Hepatocyte (in vitro differentiated cells): Measurements from ENCODE around the gene HILPDA. TPM values are rescaled to one million over a fixed set of nuclear protein-coding genes. Genes with fewer than 3 reads are reported as not detected.

Source experiments
- DNase-seq: peaks from one replicate; pipeline ENCODE4 v3.0.0-alpha.2; 2016; ENCODE audit warnings: low spot score
- H2AFZ ChIP-seq: fragments of 200-600 bp; sonication (generic); 2 replicates; pipeline ENCODE4 v1.6.0; 2016; ENCODE audit warnings: antibody characterized with exemption, mild to moderate bottlenecking
- H3K27ac ChIP-seq: fragments of 200-600 bp; sonication (generic); 2 replicates; pipeline ENCODE4 v1.5.1; 2016; ENCODE audit warnings: mild to moderate bottlenecking
- H3K27me3 ChIP-seq: fragments of 200-600 bp; sonication (generic); 2 replicates; pipeline ENCODE4 v1.6.1; 2016
- H3K36me3 ChIP-seq: fragments of 200-600 bp; sonication (generic); replicated peaks from 2 replicates; pipeline ENCODE4 v1.5.1; 2016; ENCODE audit warnings: low read depth; ENCODE audit not compliant: insufficient read depth
- H3K4me1 ChIP-seq: fragments of 200-600 bp; sonication (generic); 2 replicates; pipeline ENCODE4 v1.5.1; 2016; ENCODE audit warnings: mild to moderate bottlenecking, moderate library complexity; ENCODE audit not compliant: insufficient read depth
- H3K4me2 ChIP-seq: fragments of 200-600 bp; sonication (generic); 2 replicates; pipeline ENCODE4 v1.6.0; 2016
- H3K4me3 ChIP-seq: fragments of 200-600 bp; sonication (generic); 2 replicates; pipeline ENCODE4 v1.5.1; 2016; ENCODE audit warnings: mild to moderate bottlenecking
- H3K79me2 ChIP-seq: fragments of 200-600 bp; sonication (generic); 2 replicates; pipeline ENCODE4 v1.6.0; 2017; ENCODE audit warnings: mild to moderate bottlenecking
- H3K9me2 ChIP-seq: fragments of 200-600 bp; sonication (generic); replicated peaks from 2 replicates; pipeline ENCODE4 v1.6.0; 2017; ENCODE audit warnings: mild to moderate bottlenecking; ENCODE audit not compliant: insufficient read depth
- H3K9me3 ChIP-seq: fragments of 200-600 bp; sonication (generic); 2 replicates; pipeline ENCODE4 v1.5.1; 2016; ENCODE audit warnings: low read depth, mild to moderate bottlenecking
- H4K20me1 ChIP-seq: fragments of 200-600 bp; sonication (generic); 2 replicates; pipeline ENCODE4 v1.6.0; 2016; ENCODE audit warnings: mild to moderate bottlenecking; ENCODE audit not compliant: insufficient read depth, poor library complexity, severe bottlenecking
- CTCF ChIP-seq: fragments of 200-600 bp; sonication (generic); IDR thresholded peaks from 2 replicates; pipeline ENCODE4 v1.5.1; 2016; ENCODE audit warnings: antibody characterized with exemption, mild to moderate bottlenecking; ENCODE audit not compliant: poor library complexity
- EZH2 ChIP-seq: fragments of 200-600 bp; sonication (generic); IDR thresholded peaks from 2 replicates; pipeline ENCODE4 v1.6.1; 2016; ENCODE audit warnings: antibody characterized with exemption, mild to moderate bottlenecking, borderline replicate concordance
- EZH2phosphoT487 ChIP-seq: fragments of 200-600 bp; sonication (generic); IDR thresholded peaks from one replicate; pipeline ENCODE4 v1.6.1; 2018; ENCODE audit warnings: antibody characterized with exemption, mild to moderate bottlenecking, low read depth, moderate library complexity; ENCODE audit not compliant: unreplicated experiment, severe bottlenecking
- WGBS: methylation state at CpG from one replicate; pipeline ENCODE4 v1.1.6; 2016; ENCODE audit warnings: low lambda C conversion rate; ENCODE audit errors: missing lambda C conversion rate; 5-methylcytosine and 5-hydroxymethylcytosine counted together
- polyA plus RNA-seq: library from polyadenylated mRNA; unstranded; fragments of >200 nt; fragmentation: Nextera tagmentation; extraction: Ambion mirVana; gene quantifications from 2 replicates; pipeline ENCODE4 v1.2.1, GENCODE V29; 2016
- total RNA-seq: library from RNA; depleted of rRNA; stranded (reverse); fragments of >200 nt; gene quantifications from 2 replicates; pipeline ENCODE4 v1.2.3, GENCODE V29; 2014

Gene HILPDA
- total and polyA plus RNA-seq, 2 experiments from 2014 or later = 18.0 to 44.2 TPM

DNA sequence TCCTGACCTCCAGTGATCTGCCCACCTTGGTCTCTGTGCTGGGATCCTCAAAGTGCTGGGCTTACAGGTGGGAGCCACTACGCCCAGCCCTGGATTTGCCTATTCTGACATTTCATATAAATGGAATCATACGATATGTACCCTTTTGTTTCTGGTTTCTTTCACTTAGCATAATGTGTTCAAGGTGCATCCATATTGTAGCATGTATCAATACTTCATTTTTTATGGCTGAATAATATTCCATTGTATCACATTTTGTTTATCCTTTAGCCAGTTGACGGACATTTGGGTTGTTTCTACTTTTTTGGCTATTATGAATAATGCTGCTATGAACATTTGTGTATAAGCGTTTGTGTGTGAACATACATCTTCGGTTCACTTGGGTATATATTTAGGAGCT is 4.8 kb upstream of the HILPDA start:
- Histone ChIP-seq H3K4me2 (no peak overlapping the region), H3K79me2 (peaks cover 1% of the 10 kb centered on the region), H3K4me1 (peaks cover 19% of the 10 kb centered on the region), H3K9me3 (no peaks in the 10 kb centered on the region), H3K27ac (no peak overlapping the region), H2AFZ (no peak overlapping the region), H3K4me3 (no peak overlapping the region), H3K9me2 (no peaks in the 10 kb centered on the region), H4K20me1 (no peaks in the 10 kb centered on the region), H3K27me3 (no peaks in the 10 kb centered on the region), H3K36me3 (no peaks in the 10 kb centered on the region)
- DNase-seq = no peak
- TF ChIP-seq EZH2phosphoT487 = no peak
- no peak for TF ChIP-seq EZH2
- TF ChIP-seq CTCF = no peak
- WGBS = 98% methylated on average over 5 of the region's 5 CpGs

DNA sequence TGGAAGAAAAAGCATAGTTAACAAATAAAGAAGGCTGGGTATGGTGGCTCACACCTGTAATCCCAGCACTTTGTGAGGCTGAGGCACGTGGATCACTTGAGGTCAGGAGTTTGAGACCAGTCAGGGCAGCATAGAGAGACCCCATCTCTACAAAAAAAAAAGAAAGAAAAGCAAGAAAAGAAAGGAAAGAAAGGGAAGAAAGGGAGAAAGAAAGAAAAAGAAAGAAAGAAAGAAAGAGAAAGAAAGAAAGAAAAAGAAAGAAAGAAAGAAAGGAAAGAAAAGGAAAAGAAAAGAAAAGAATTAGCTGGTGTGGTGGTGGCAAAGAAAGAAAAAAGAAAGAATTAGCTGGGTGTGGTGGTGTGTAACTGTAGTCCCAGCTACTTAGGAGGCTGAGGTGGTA is 3.1 kb upstream of the HILPDA start:
- Histone ChIP-seq H3K4me2 (no peak overlapping the region), H3K9me3 (no peaks in the 10 kb centered on the region), H3K79me2 (peaks cover 18% of the 10 kb centered on the region), H3K27me3 (no peaks in the 10 kb centered on the region), H4K20me1 (no peaks in the 10 kb centered on the region), H3K4me3 (no peak overlapping the region), H3K9me2 (no peaks in the 10 kb centered on the region), H3K27ac (no peak overlapping the region), H3K4me1 (peaks cover 19% of the 10 kb centered on the region), H2AFZ (no peak overlapping the region), H3K36me3 (no peaks in the 10 kb centered on the region)
- WGBS = 76% methylated on average over 1 of the region's 1 CpG
- DNase-seq = no peak
- TF ChIP-seq CTCF (no peak), EZH2phosphoT487 (no peak), EZH2 (no peak)

GRCh38 chr7:128453836-128454804 is 1.6 kb upstream of the HILPDA start:
- Histone ChIP-seq H3K4me1 (peaks cover 24% of the 10 kb centered on the region), H2AFZ (peak overlapping the region; percentile 34), H3K36me3 (no peaks in the 10 kb centered on the region), H3K4me2 (peak overlapping the region; percentile 94), H4K20me1 (no peaks in the 10 kb centered on the region), H3K4me3 (no peak overlapping the region), H3K9me2 (no peaks in the 10 kb centered on the region), H3K27me3 (no peaks in the 10 kb centered on the region), H3K79me2 (peaks cover 33% of the 10 kb centered on the region), H3K27ac (peak overlapping the region; percentile 99), H3K9me3 (no peaks in the 10 kb centered on the region)
- no peak for TF ChIP-seq CTCF
- TF ChIP-seq EZH2 = no peak
- no peak for TF ChIP-seq EZH2phosphoT487
- peak; percentile 89 for DNase-seq
- WGBS = 33% methylated on average over 23 of the region's 23 CpGs
